Brain microvascular endothelial cell (primary cell): Measurements from ENCODE around the gene CCDC33.

ENCODE experiments used
- DNase-seq: peaks from one replicate; pipeline ENCODE4 v3.0.0-alpha.2; 2020
- H3K27ac ChIP-seq: fragments of 250-450 bp; sonication (Bioruptor Pico); 2 replicates; pipeline ENCODE4 v1.5.1; 2020; ENCODE audit warnings: mild to moderate bottlenecking, moderate library complexity
- H3K27me3 ChIP-seq: fragments of 250-450 bp; sonication (Bioruptor Pico); replicated peaks from 2 replicates; pipeline ENCODE4 v1.5.1; 2020; ENCODE audit warnings: mild to moderate bottlenecking
- H3K36me3 ChIP-seq: fragments of 250-450 bp; sonication (Bioruptor Pico); replicated peaks from 2 replicates; pipeline ENCODE4 v1.5.1; 2020; ENCODE audit warnings: mild to moderate bottlenecking
- H3K4me3 ChIP-seq: 2 replicates; pipeline ENCODE4 v1.5.1; 2011; ENCODE audit warnings: low read depth, mild to moderate bottlenecking, control low read depth, low read length, moderate library complexity
- CTCF ChIP-seq: IDR thresholded peaks from 2 replicates; pipeline ENCODE4 v1.5.1; 2011; ENCODE audit warnings: low read depth, mild to moderate bottlenecking, moderate library complexity, low read length, control low read depth, inconsistent platforms; ENCODE audit errors: missing control alignments
- in situ Hi-C: cut with HindIII; loops from 2 replicates; pipeline ENCODE4 v1.10.0; 2017; ENCODE audit warnings: low sequenced_read_pairs, low pct_ligation_motif_present

The CCDC33 gene

DNA sequence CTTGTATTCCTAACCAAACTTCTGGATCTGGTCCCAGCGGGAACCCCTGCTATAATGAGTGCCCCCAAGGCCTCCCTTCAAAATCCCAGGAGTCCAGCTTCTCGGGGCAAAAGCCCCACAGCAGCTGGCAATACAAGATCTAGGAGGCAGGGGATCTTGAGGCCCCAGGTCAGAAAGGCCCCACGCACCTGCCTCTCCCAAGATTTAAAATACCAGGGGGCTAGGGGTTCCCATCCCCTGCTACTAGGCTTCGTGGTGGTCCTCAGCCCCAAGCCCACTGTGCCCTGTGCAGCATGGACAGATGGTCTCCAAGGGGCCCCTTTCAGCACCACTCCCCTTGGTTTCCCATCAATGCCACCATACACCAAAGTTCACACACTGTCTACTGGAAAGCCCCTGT is 147.2 kb downstream of the CCDC33 start:
- Histone ChIP-seq H3K27ac (no peak overlapping the region), H3K36me3 (no peaks in the 10 kb centered on the region), H3K27me3 (no peaks in the 10 kb centered on the region), H3K4me3 (no peak overlapping the region)
- in situ Hi-C loops: no loop called here
- no peak for TF ChIP-seq CTCF
- no peak for DNase-seq

GRCh38 chr15:74383695-74384565 is 147.8 kb downstream of the CCDC33 start:
- no peak for DNase-seq
- H3K27me3 ChIP-seq: no peaks in the 10 kb centered on the region
- H3K27ac ChIP-seq: no peak overlapping the region
- no peak overlapping the region for H3K4me3 ChIP-seq
- in situ Hi-C loops: no loop called here
- TF ChIP-seq CTCF: no peak
- no peaks in the 10 kb centered on the region for H3K36me3 ChIP-seq

DNA sequence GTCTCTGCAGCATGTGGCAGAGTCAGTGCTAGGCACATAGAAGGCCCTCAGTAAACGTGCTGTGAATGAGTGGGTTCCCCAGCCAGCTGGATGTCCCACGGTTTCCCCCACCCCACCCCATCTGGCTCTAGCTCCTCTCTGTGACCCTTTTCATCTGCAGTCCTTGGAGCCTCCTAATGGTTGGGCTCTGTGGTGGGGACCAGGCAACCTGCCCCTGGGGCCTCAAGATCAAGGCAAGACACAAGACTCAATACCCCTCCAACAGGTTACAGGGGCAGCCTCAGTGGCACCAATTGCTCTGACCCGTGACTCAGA is 148.4 kb downstream of the CCDC33 start:
- no peak overlapping the region for H3K4me3 ChIP-seq
- no peaks in the 10 kb centered on the region for H3K36me3 ChIP-seq
- H3K27me3 ChIP-seq: no peaks in the 10 kb centered on the region
- no peak for TF ChIP-seq CTCF
- in situ Hi-C loops: no loop called here
- no peak overlapping the region for H3K27ac ChIP-seq
- no peak for DNase-seq

DNA sequence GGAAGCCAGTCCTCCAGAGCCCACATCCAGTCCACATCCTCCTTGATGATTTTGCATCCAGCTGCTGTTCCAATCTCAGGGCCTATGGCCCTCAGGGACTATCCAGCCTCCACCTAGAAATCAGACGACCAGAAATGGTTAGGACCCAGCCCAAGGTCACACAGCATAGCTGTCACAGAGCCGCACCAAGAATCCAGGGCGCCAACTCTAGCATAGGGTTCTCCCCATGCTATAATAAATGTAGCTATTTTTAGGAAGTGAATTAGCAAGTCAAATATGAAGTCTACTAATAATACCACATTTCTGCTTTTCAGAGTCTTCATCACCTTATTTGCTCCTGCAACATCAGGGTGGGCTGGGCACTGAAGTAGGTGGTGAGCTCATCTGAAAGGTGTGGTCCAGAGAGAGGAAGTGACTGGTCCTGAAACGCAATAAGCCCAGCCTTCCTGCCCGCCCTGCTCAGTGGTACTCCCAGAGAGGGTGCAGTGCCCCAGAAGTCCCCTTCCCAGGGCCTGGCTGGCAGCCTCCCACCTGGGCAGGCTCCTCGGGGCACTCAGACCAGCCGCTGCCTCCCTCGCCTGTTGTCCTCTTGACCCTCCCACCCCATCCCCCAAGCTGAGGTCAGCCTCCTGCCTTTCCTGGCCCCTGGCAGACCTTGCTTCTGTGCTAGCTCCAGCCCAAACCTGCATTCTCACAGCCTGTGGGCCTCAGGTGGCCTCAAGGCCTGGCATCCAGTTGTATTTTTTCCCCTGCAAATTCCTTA is 148.9 kb downstream of the CCDC33 start:
- in situ Hi-C loops: no loop called here
- Histone ChIP-seq H3K36me3 (no peaks in the 10 kb centered on the region), H3K27me3 (no peaks in the 10 kb centered on the region), H3K27ac (no peak overlapping the region), H3K4me3 (no peak overlapping the region)
- DNase-seq: no peak
- no peak for TF ChIP-seq CTCF

GRCh38 chr15:74385733-74386132 is 149.6 kb downstream of the CCDC33 start:
- H3K36me3 ChIP-seq: no peaks in the 10 kb centered on the region
- in situ Hi-C loops: no loop called here
- H3K4me3 ChIP-seq: no peak overlapping the region
- no peaks in the 10 kb centered on the region for H3K27me3 ChIP-seq
- TF ChIP-seq CTCF: no peak
- no peak overlapping the region for H3K27ac ChIP-seq
- no peak for DNase-seq
